Measurements from ENCODE around the gene BTN1A1. TPM values are rescaled to one million over a fixed set of nuclear protein-coding genes. Genes with fewer than 3 reads are reported as not detected.
A peak's percentile ranks its signal among the peaks of the same experiment; 100 is the strongest.

BTN1A1 gene
- total and polyA plus RNA-seq, 4 donors, result not detected

- no peak overlapping the region for H3K27ac ChIP-seq (ENCODE audit: low read depth in 1 of 2, low read length in 2 of 2)
Measured at GRCh38 chr6:26473429-26473757, 26.7 kb upstream of the BTN1A1 start.

DNA sequence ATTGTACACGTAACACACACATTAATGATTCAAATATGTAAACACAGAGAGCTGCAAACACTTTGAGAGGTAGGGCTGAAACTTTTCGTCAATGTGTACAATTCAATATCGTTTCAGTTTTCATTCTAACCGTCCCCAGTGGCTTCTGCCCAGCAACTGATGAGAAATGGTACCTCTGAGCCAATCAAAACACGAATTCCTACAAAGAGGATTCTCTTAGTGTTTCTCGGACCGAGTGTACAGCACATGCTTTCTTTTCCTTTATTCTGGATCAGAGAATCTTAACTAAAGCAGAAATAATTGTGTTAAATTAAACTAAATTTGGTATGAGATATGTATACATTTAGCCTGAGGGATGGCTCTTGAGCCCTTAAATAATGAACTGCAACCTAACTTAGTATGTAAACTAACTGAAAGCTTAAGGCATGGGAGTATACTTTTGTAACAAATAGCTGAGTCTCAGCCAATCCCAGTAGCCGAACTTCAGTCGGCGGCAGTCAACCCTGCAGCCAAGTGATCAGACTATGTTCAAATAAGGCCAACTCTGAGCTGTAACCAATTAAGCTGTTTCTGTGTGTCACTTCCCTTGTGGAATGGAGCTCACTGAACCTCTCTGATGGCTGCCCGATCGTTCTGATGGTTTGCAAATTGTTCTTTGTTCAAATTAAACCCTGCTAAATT, 26.2 kb upstream of the BTN1A1 start:
- ATAC-seq (ENCODE audit: low FRiP score), result peak; percentile 94
- Histone ChIP-seq H3K4me1 (ENCODE audit: control insufficient read depth in 1 of 2, insufficient read depth in 2 of 2, low read length in 2 of 2) (no peaks in the 10 kb centered on the region), H3K27me3 (ENCODE audit: control insufficient read depth in 1 of 2, insufficient read depth in 2 of 2, low read length in 1 of 2) (no peaks in the 10 kb centered on the region), H3K4me3 (ENCODE audit: low read length in 2 of 2) (peak overlapping the region; percentile 28 to 87), H3K36me3 (ENCODE audit: control insufficient read depth in 1 of 2, insufficient read depth in 2 of 2, low read length in 1 of 2) (peaks cover 2 to 6% of the 10 kb centered on the region in 2 donors), H3K27ac (ENCODE audit: low read depth in 1 of 2, low read length in 2 of 2) (peak overlapping the region; percentile 75 to 87), H3K9me3 (ENCODE audit: control insufficient read depth, low read length) (no peaks in the 10 kb centered on the region)
- WGBS, 2 donors, result 0% methylated on average over 12 of the region's 12 CpGs
- intact Hi-C loops (cut with DNase I), result loop anchor here in 1 of 2 donors (10.0 kb wide), 1 partner anchor 69 kb away; the partner anchor contains the start of gene BTN3A1
- peak; percentile 87 to 89 for DNase-seq

More at GRCh38 chr6:26473429-26473757, 26.7 kb upstream of the BTN1A1 start:
- Histone ChIP-seq H3K27me3 (ENCODE audit: control insufficient read depth in 1 of 2, insufficient read depth in 2 of 2, low read length in 1 of 2) (no peaks in the 10 kb centered on the region), H3K36me3 (ENCODE audit: control insufficient read depth in 1 of 2, insufficient read depth in 2 of 2, low read length in 1 of 2) (peaks cover 7 to 9% of the 10 kb centered on the region in 2 donors), H3K4me1 (ENCODE audit: control insufficient read depth in 1 of 2, insufficient read depth in 2 of 2, low read length in 2 of 2) (no peaks in the 10 kb centered on the region), H3K4me3 (ENCODE audit: low read length in 2 of 2) (peak overlapping the region; percentile 28 to 87), H3K9me3 (ENCODE audit: control insufficient read depth, low read length) (no peaks in the 10 kb centered on the region)
- ATAC-seq (ENCODE audit: low FRiP score) (no peak), DNase-seq (no peak)
- WGBS, 2 donors, result 38 to 49% methylated on average over 1 of the region's 1 CpG
- intact Hi-C loops (cut with DNase I), result loop anchor here in 1 of 2 donors (10.0 kb wide), 1 partner anchor 69 kb away; the partner anchor contains the start of gene BTN3A1

- Histone ChIP-seq H3K27me3 (ENCODE audit: control insufficient read depth in 1 of 2, insufficient read depth in 2 of 2, low read length in 1 of 2) (no peaks in the 10 kb centered on the region), H3K4me3 (ENCODE audit: low read length in 2 of 2) (peak overlapping the region; percentile 28 to 87), H3K27ac (ENCODE audit: low read depth in 1 of 2, low read length in 2 of 2) (peak overlapping the region; percentile 87 to 98), H3K4me1 (ENCODE audit: control insufficient read depth in 1 of 2, insufficient read depth in 2 of 2, low read length in 2 of 2) (no peaks in the 10 kb centered on the region), H3K36me3 (ENCODE audit: control insufficient read depth in 1 of 2, insufficient read depth in 2 of 2, low read length in 1 of 2) (peaks cover 0 to 3% of the 10 kb centered on the region in 2 donors), H3K9me3 (ENCODE audit: control insufficient read depth, low read length) (no peaks in the 10 kb centered on the region)
- peak; percentile 23 for ATAC-seq (ENCODE audit: low FRiP score)
- WGBS, 2 donors, result 12 to 13% methylated on average over 2 of the region's 2 CpGs
- no peak for DNase-seq
- intact Hi-C loops (cut with DNase I), result loop anchor here in 1 of 2 donors (10.0 kb wide), 1 partner anchor 70 kb away; the partner anchor contains the start of gene BTN3A1
Measured at GRCh38 chr6:26474439-26474881, 25.6 kb upstream of the BTN1A1 start.

GRCh38 chr6:26475823-26476729, 24.0 kb upstream of the BTN1A1 start:
- Histone ChIP-seq H3K9me3 (ENCODE audit: control insufficient read depth, low read length) (no peaks in the 10 kb centered on the region), H3K36me3 (ENCODE audit: control insufficient read depth in 1 of 2, insufficient read depth in 2 of 2, low read length in 1 of 2) (no peaks in the 10 kb centered on the region), H3K4me3 (ENCODE audit: low read length in 2 of 2) (no peak overlapping the region), H3K27ac (ENCODE audit: low read depth in 1 of 2, low read length in 2 of 2) (no peak overlapping the region), H3K4me1 (ENCODE audit: control insufficient read depth in 1 of 2, insufficient read depth in 2 of 2, low read length in 2 of 2) (no peaks in the 10 kb centered on the region), H3K27me3 (ENCODE audit: control insufficient read depth in 1 of 2, insufficient read depth in 2 of 2, low read length in 1 of 2) (no peaks in the 10 kb centered on the region)
- intact Hi-C loops (cut with DNase I), result loop anchor here in 1 of 2 donors (5.0 to 10.0 kb wide), 2 partner anchors 41 to 71 kb away; partner anchors contain the start of gene BTN3A1
- WGBS, 2 donors, result 62 to 75% methylated on average over 7 of the region's 7 CpGs
- DNase-seq (no peak), ATAC-seq (ENCODE audit: low FRiP score) (no peak)

DNA sequence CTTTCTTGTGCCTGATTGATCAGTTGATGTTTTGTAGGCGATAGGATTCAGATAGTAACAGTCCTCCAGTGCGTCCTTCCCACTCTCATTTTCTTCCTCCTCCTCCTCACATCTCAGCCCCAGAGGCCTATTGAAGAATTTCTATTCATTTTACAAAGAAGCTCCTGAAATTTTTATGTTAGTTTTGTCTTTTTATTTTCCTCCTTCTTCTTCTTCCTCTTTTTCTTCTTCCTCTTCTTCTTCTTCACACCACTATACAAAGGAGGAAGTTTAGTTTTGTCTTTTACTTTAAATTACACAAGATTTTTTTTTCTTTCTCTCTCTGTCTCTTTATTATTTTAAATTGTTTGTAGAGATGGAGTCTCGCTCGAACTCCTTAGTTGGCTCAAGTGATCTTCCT, 23.2 kb upstream of the BTN1A1 start:
- no peaks in the 10 kb centered on the region for H3K36me3 ChIP-seq (ENCODE audit: control insufficient read depth in 1 of 2, insufficient read depth in 2 of 2, low read length in 1 of 2)
- H3K27me3 ChIP-seq (ENCODE audit: control insufficient read depth in 1 of 2, insufficient read depth in 2 of 2, low read length in 1 of 2), result no peaks in the 10 kb centered on the region
- DNase-seq (no peak), ATAC-seq (ENCODE audit: low FRiP score) (no peak)
- H3K27ac ChIP-seq (ENCODE audit: low read depth in 1 of 2, low read length in 2 of 2), result no peak overlapping the region
- intact Hi-C loops (cut with DNase I), result loop anchor here in 1 of 2 donors (5.0 to 10.0 kb wide), 2 partner anchors 40 to 72 kb away; partner anchors contain the start of gene BTN3A1
- H3K9me3 ChIP-seq (ENCODE audit: control insufficient read depth, low read length), result no peaks in the 10 kb centered on the region
- no peaks in the 10 kb centered on the region for H3K4me1 ChIP-seq (ENCODE audit: control insufficient read depth in 1 of 2, insufficient read depth in 2 of 2, low read length in 2 of 2)
- WGBS, 2 donors, result 87 to 97% methylated on average over 4 of the region's 4 CpGs
- H3K4me3 ChIP-seq (ENCODE audit: low read length in 2 of 2), result no peak overlapping the region

DNA sequence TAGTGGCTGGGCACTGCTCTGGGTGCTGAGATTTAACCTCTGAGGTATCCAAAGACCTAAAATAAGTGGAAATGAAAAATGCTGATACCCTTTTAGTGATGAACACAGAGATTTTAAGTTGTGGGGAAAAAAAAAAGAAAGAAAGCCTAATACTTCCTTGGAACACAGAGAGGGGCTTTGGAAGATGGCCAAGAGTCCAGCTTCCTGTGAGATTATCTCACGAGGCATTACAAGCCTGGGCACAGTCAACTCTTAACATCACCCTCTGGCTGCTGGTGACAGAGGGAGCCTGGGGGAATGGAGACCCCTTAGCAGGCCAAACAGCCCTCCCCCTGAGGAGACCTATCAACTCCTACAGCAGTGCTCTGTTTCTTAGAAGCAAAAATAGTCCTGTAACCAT, 22.7 kb upstream of the BTN1A1 start:
- Histone ChIP-seq H3K9me3 (ENCODE audit: control insufficient read depth, low read length) (no peaks in the 10 kb centered on the region), H3K27me3 (ENCODE audit: control insufficient read depth in 1 of 2, insufficient read depth in 2 of 2, low read length in 1 of 2) (no peaks in the 10 kb centered on the region), H3K4me1 (ENCODE audit: control insufficient read depth in 1 of 2, insufficient read depth in 2 of 2, low read length in 2 of 2) (no peaks in the 10 kb centered on the region), H3K36me3 (ENCODE audit: control insufficient read depth in 1 of 2, insufficient read depth in 2 of 2, low read length in 1 of 2) (no peaks in the 10 kb centered on the region), H3K27ac (ENCODE audit: low read depth in 1 of 2, low read length in 2 of 2) (no peak overlapping the region), H3K4me3 (ENCODE audit: low read length in 2 of 2) (no peak overlapping the region)
- intact Hi-C loops (cut with DNase I), result loop anchor here in 1 of 2 donors (5.0 to 10.0 kb wide), 2 partner anchors 40 to 73 kb away; partner anchors contain the start of gene BTN3A1
- ATAC-seq (ENCODE audit: low FRiP score) (no peak), DNase-seq (no peak)
- WGBS, 2 donors, result 10 to 11% methylated on average over 1 of the region's 1 CpG

GRCh38 chr6:26478100-26478984, 21.8 kb upstream of the BTN1A1 start:
- H3K4me1 ChIP-seq (ENCODE audit: control insufficient read depth in 1 of 2, insufficient read depth in 2 of 2, low read length in 2 of 2), result no peaks in the 10 kb centered on the region
- no peak overlapping the region for H3K4me3 ChIP-seq (ENCODE audit: low read length in 2 of 2)
- H3K27me3 ChIP-seq (ENCODE audit: control insufficient read depth in 1 of 2, insufficient read depth in 2 of 2, low read length in 1 of 2), result no peaks in the 10 kb centered on the region
- intact Hi-C loops (cut with DNase I), result loop anchor here in 1 of 2 donors (5.0 to 10.0 kb wide), 2 partner anchors 39 to 74 kb away; partner anchors contain the start of gene BTN3A1
- no peak overlapping the region for H3K27ac ChIP-seq (ENCODE audit: low read depth in 1 of 2, low read length in 2 of 2)
- no peaks in the 10 kb centered on the region for H3K36me3 ChIP-seq (ENCODE audit: control insufficient read depth in 1 of 2, insufficient read depth in 2 of 2, low read length in 1 of 2)
- DNase-seq (no peak), ATAC-seq (ENCODE audit: low FRiP score) (no peak)
- 98% methylated on average over 2 of the region's 2 CpGs for WGBS, 2 donors
- H3K9me3 ChIP-seq (ENCODE audit: control insufficient read depth, low read length), result no peaks in the 10 kb centered on the region

DNA sequence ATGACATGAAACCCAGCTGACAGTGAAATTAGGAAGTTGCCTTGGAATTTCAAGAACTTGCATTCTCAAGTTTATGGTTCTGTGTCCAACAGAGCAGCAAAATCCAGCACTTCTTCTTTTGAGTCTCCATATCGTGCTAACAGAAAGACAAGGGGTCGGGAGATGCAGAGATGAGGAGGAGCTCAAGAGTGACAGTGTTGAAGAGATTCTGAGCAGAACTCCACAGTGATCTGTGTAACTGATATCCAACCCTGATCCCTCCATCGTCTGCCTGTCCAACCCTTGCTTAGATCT, 21.2 kb upstream of the BTN1A1 start:
- Histone ChIP-seq H3K27ac (ENCODE audit: low read depth in 1 of 2, low read length in 2 of 2) (no peak overlapping the region), H3K4me1 (ENCODE audit: control insufficient read depth in 1 of 2, insufficient read depth in 2 of 2, low read length in 2 of 2) (no peaks in the 10 kb centered on the region), H3K36me3 (ENCODE audit: control insufficient read depth in 1 of 2, insufficient read depth in 2 of 2, low read length in 1 of 2) (no peaks in the 10 kb centered on the region), H3K4me3 (ENCODE audit: low read length in 2 of 2) (no peak overlapping the region), H3K9me3 (ENCODE audit: control insufficient read depth, low read length) (no peaks in the 10 kb centered on the region), H3K27me3 (ENCODE audit: control insufficient read depth in 1 of 2, insufficient read depth in 2 of 2, low read length in 1 of 2) (no peaks in the 10 kb centered on the region)
- intact Hi-C loops (cut with DNase I), result loop anchor here in 1 of 2 donors (5.0 to 10.0 kb wide), 2 partner anchors 38 to 74 kb away; partner anchors contain the start of gene BTN3A1
- ATAC-seq (ENCODE audit: low FRiP score), result no peak
- 84 to 91% methylated on average over 3 of the region's 3 CpGs for WGBS, 2 donors
- no peak for DNase-seq

Measured in aorta (tissue), 5 donors.